GM18498 (cell line): ENCODE data around the gene ARHGEF17.
A peak's percentile ranks its signal among the peaks of the same experiment; 100 is the strongest.

Experiments used
- ATAC-seq: cut with Tn5 transposase; IDR thresholded peaks from one replicate; pipeline ENCODE4 v1.9.1; 2021; ENCODE audit warnings: mild to moderate bottlenecking, moderate library complexity; ENCODE audit not compliant: unreplicated experiment

The ARHGEF17 gene

GRCh38 chr11:73379189-73379880 lies 71.3 kb downstream of the ARHGEF17 start:
- ATAC-seq = no peak

- ATAC-seq = no peak
Observed at GRCh38 chr11:73380331-73380730, 72.3 kb downstream of the ARHGEF17 start.

GRCh38 chr11:73380897-73381410 lies 72.9 kb downstream of the ARHGEF17 start:
- ATAC-seq = no peak

GRCh38 chr11:73381589-73381988 lies 73.5 kb downstream of the ARHGEF17 start:
- ATAC-seq = no peak

GRCh38 chr11:73382183-73382582 lies 74.1 kb downstream of the ARHGEF17 start:
- no peak for ATAC-seq

- no peak for ATAC-seq
Observed at GRCh38 chr11:73382747-73383146, 74.7 kb downstream of the ARHGEF17 start.

- no peak for ATAC-seq
Observed at GRCh38 chr11:73383249-73384124, 75.4 kb downstream of the ARHGEF17 start.

GRCh38 chr11:73384125-73384441 lies 76.0 kb downstream of the ARHGEF17 start:
- no peak for ATAC-seq

- no peak for ATAC-seq
Observed at GRCh38 chr11:73384531-73384871, 76.4 kb downstream of the ARHGEF17 start.

GRCh38 chr11:73384872-73385689 lies 77.0 kb downstream of the ARHGEF17 start:
- ATAC-seq = peak; percentile 55

- no peak for ATAC-seq
Observed at GRCh38 chr11:73386016-73386415, 77.9 kb downstream of the ARHGEF17 start.

GRCh38 chr11:73386546-73386945 lies 78.5 kb downstream of the ARHGEF17 start:
- no peak for ATAC-seq

GRCh38 chr11:73387594-73388264 lies 79.7 kb downstream of the ARHGEF17 start:
- ATAC-seq = no peak

GRCh38 chr11:73388265-73389133 lies 80.4 kb downstream of the ARHGEF17 start:
- no peak for ATAC-seq

GRCh38 chr11:73389134-73389525 lies 81.1 kb downstream of the ARHGEF17 start:
- ATAC-seq = no peak

- ATAC-seq = no peak
Observed at GRCh38 chr11:73389916-73390315, 81.8 kb downstream of the ARHGEF17 start.

GRCh38 chr11:73390601-73391565 lies 82.8 kb downstream of the ARHGEF17 start:
- no peak for ATAC-seq

- no peak for ATAC-seq
Observed at GRCh38 chr11:73391665-73392064, 83.6 kb downstream of the ARHGEF17 start.
